HG02571 (cell line): ENCODE measurements around the gene DLG1.

ENCODE experiments used
- ATAC-seq: cut with Tn5 transposase; IDR thresholded peaks from one replicate; pipeline ENCODE4 v1.9.1; 2021; ENCODE audit warnings: mild to moderate bottlenecking, moderate library complexity; ENCODE audit not compliant: unreplicated experiment

The DLG1 gene

GRCh38 chr3:197022405-197023231, 275.8 kb downstream of the DLG1 start:
- no peak for ATAC-seq

- no peak for ATAC-seq
These were observed 276.5 kb downstream of the DLG1 start for GRCh38 chr3:197021729-197022404.

- no peak for ATAC-seq
These were observed 277.2 kb downstream of the DLG1 start for GRCh38 chr3:197021231-197021630.

- ATAC-seq, result no peak
These were observed 278.9 kb downstream of the DLG1 start for GRCh38 chr3:197019535-197019934.

GRCh38 chr3:197019021-197019420, 279.4 kb downstream of the DLG1 start:
- ATAC-seq, result no peak

- ATAC-seq, result no peak
These were observed 281.4 kb downstream of the DLG1 start for GRCh38 chr3:197017003-197017402.

- no peak for ATAC-seq
These were observed 282.3 kb downstream of the DLG1 start for GRCh38 chr3:197015790-197016736.

GRCh38 chr3:197014942-197015575, 283.4 kb downstream of the DLG1 start:
- ATAC-seq, result no peak

- no peak for ATAC-seq
These were observed 284.4 kb downstream of the DLG1 start for GRCh38 chr3:197014024-197014423.

- no peak for ATAC-seq
These were observed 285.9 kb downstream of the DLG1 start for GRCh38 chr3:197012540-197012883.

- ATAC-seq, result no peak
These were observed 286.5 kb downstream of the DLG1 start for GRCh38 chr3:197011780-197012539.

- no peak for ATAC-seq
These were observed 287.7 kb downstream of the DLG1 start for GRCh38 chr3:197010556-197011351.

- ATAC-seq, result no peak
These were observed 288.8 kb downstream of the DLG1 start for GRCh38 chr3:197009532-197010019.

GRCh38 chr3:197008436-197009209, 289.8 kb downstream of the DLG1 start:
- no peak for ATAC-seq

- no peak for ATAC-seq
These were observed 290.5 kb downstream of the DLG1 start for GRCh38 chr3:197007953-197008352.

- no peak for ATAC-seq
These were observed 291.0 kb downstream of the DLG1 start for GRCh38 chr3:197007296-197007940.

GRCh38 chr3:197006860-197007259, 291.6 kb downstream of the DLG1 start:
- ATAC-seq, result no peak

GRCh38 chr3:197006446-197006845, 292.0 kb downstream of the DLG1 start:
- ATAC-seq, result no peak
